CD4-positive, CD25-positive, alpha-beta regulatory T cell (primary cell): Measurements from ENCODE around the gene ANKK1. TPM values are rescaled to one million over a fixed set of nuclear protein-coding genes. Genes with fewer than 3 reads are reported as not detected.

Experiments
- ATAC-seq, 2 donors: fragments of 150-1000 bp; cut with Tn5 transposase; one replicate each; pipeline ENCODE4 v1.10.0; 2021; ENCODE audit warnings: low read depth in 2 of 2, moderate number of reproducible peaks in 2 of 2, moderate library complexity in 1 of 2
- DNase-seq, 3 donors: peaks; one replicate each; pipeline versions ENCODE4 v3.0.0 to v3.0.0-alpha.2; 2012 to 2022; ENCODE audit warnings: mixed read lengths in 1 of 3
- H3K27ac ChIP-seq: one replicate; pipeline ENCODE4 v1.7.0; 2013; ENCODE audit warnings: mild to moderate bottlenecking, low read length; ENCODE audit not compliant: insufficient read depth, poor library complexity, severe bottlenecking
- H3K27me3 ChIP-seq: one replicate; pipeline ENCODE4 v1.7.0; 2013; ENCODE audit warnings: low read length; ENCODE audit not compliant: control insufficient read depth, insufficient read depth
- H3K36me3 ChIP-seq: one replicate; pipeline ENCODE4 v1.7.0; 2013; ENCODE audit warnings: mild to moderate bottlenecking, low read length, moderate library complexity; ENCODE audit not compliant: control insufficient read depth, insufficient read depth
- H3K4me1 ChIP-seq: 2 replicates; pipeline ENCODE4 v1.7.0; 2013; ENCODE audit warnings: mild to moderate bottlenecking, low read length; ENCODE audit not compliant: insufficient read depth, control insufficient read depth, poor library complexity, severe bottlenecking
- H3K4me3 ChIP-seq: one replicate; pipeline ENCODE4 v1.7.0; 2013; ENCODE audit warnings: low read depth, mild to moderate bottlenecking, low read length, moderate library complexity
- H3K9me3 ChIP-seq, 2 experiments: 1 replicate in 1 of 2; 2 replicates in 1 of 2; pipeline ENCODE4 v1.7.0; 2013; ENCODE audit warnings: low read length in 2 of 2, mild to moderate bottlenecking in 1 of 2, moderate library complexity in 1 of 2; ENCODE audit not compliant: control insufficient read depth in 2 of 2
- H3K27ac Mint-ChIP-seq, 3 donors: one replicate each; pipeline ENCODE4 v1.8.0; 2020 to 2022; ENCODE audit warnings: mild to moderate bottlenecking in 3 of 3, mixed read lengths in 3 of 3, moderate library complexity in 2 of 3
- H3K27me3 Mint-ChIP-seq: one replicate; pipeline ENCODE4 v1.8.0; 2022; ENCODE audit warnings: mild to moderate bottlenecking, mixed read lengths
- H3K36me3 Mint-ChIP-seq: one replicate; pipeline ENCODE4 v1.8.0; 2020; ENCODE audit warnings: mixed read lengths
- H3K4me1 Mint-ChIP-seq, 4 donors: one replicate each; pipeline ENCODE4 v1.8.0; 2020 to 2022; ENCODE audit warnings: mixed read lengths in 4 of 4, mild to moderate bottlenecking in 1 of 4
- H3K4me3 Mint-ChIP-seq, 4 donors: one replicate each; pipeline ENCODE4 v1.8.0; 2020 to 2022; ENCODE audit warnings: mild to moderate bottlenecking in 4 of 4, mixed read lengths in 4 of 4, moderate library complexity in 3 of 4
- H3K9me3 Mint-ChIP-seq, 7 donors: one replicate each; pipeline ENCODE4 v1.8.0; 2020 to 2022; ENCODE audit warnings: mixed read lengths in 7 of 7, mild to moderate bottlenecking in 3 of 7, moderate library complexity in 2 of 7
- polyA plus RNA-seq, 4 donors: library from polyadenylated mRNA; unstranded; fragments of 300-500 nt; fragmentation: Illumina TruSeq; gene quantifications; one replicate each; pipeline ENCODE4 v1.2.3, GENCODE V29; 2021
- total RNA-seq: library from RNA; stranded (reverse); gene quantifications from one replicate; pipeline ENCODE4 v1.2.3, GENCODE V29; 2022

ANKK1 gene
- total and polyA plus RNA-seq, 5 donors from 2014 or later, result 0.34 to 0.89 (median 0.67) TPM; not detected in 1

- peaks cover 11% of the 10 kb centered on the region for H3K27me3 ChIP-seq
- no peaks in the 10 kb centered on the region for H3K36me3 ChIP-seq
- Mint-ChIP-seq H3K9me3 (peaks cover 0 to 1% (median 0%) of the 10 kb centered on the region in 7 donors), H3K27ac (no peak overlapping the region), H3K36me3 (peaks cover 26% of the 10 kb centered on the region), H3K4me3 (no peak overlapping the region), H3K27me3 (peaks cover 4% of the 10 kb centered on the region), H3K4me1 (peaks cover 0 to 4% (median 0%) of the 10 kb centered on the region in 4 donors)
- H3K9me3 ChIP-seq, result no peaks in the 10 kb centered on the region
- H3K4me1 ChIP-seq, result no peaks in the 10 kb centered on the region
- DNase-seq, result no peak
- H3K4me3 ChIP-seq, result no peak overlapping the region
- no peak for ATAC-seq
- no peak overlapping the region for H3K27ac ChIP-seq
Observed at GRCh38 chr11:113384551-113384950, 3.0 kb upstream of the ANKK1 start.

GRCh38 chr11:113385749-113386148 is 1.8 kb upstream of the ANKK1 start:
- Mint-ChIP-seq H3K36me3 (peaks cover 16% of the 10 kb centered on the region), H3K4me3 (no peak overlapping the region), H3K27me3 (peaks cover 4% of the 10 kb centered on the region), H3K27ac (no peak overlapping the region), H3K9me3 (no peaks in the 10 kb centered on the region), H3K4me1 (peaks cover 0 to 4% (median 0%) of the 10 kb centered on the region in 4 donors)
- Histone ChIP-seq H3K9me3 (no peaks in the 10 kb centered on the region), H3K4me1 (no peaks in the 10 kb centered on the region), H3K27ac (no peak overlapping the region), H3K27me3 (peaks cover 13% of the 10 kb centered on the region), H3K4me3 (no peak overlapping the region), H3K36me3 (no peaks in the 10 kb centered on the region)
- DNase-seq, result no peak
- ATAC-seq, result no peak

GRCh38 chr11:113386866-113387265 is 713 bp upstream of the ANKK1 start:
- Histone ChIP-seq H3K4me1 (no peaks in the 10 kb centered on the region), H3K27me3 (peaks cover 13% of the 10 kb centered on the region), H3K36me3 (no peaks in the 10 kb centered on the region), H3K27ac (no peak overlapping the region), H3K9me3 (no peaks in the 10 kb centered on the region), H3K4me3 (no peak overlapping the region)
- Mint-ChIP-seq H3K4me1 (peaks cover 0 to 4% (median 0%) of the 10 kb centered on the region in 4 donors), H3K27ac (no peak overlapping the region), H3K27me3 (peaks cover 4% of the 10 kb centered on the region), H3K4me3 (no peak overlapping the region), H3K36me3 (peaks cover 12% of the 10 kb centered on the region), H3K9me3 (no peaks in the 10 kb centered on the region)
- DNase-seq, result no peak
- no peak for ATAC-seq

GRCh38 chr11:113389272-113389671 is 1.7 kb downstream of the ANKK1 start:
- no peak overlapping the region for H3K4me3 Mint-ChIP-seq
- H3K27me3 Mint-ChIP-seq, result peaks cover 4% of the 10 kb centered on the region
- Histone ChIP-seq H3K36me3 (no peaks in the 10 kb centered on the region), H3K9me3 (no peaks in the 10 kb centered on the region), H3K4me1 (no peaks in the 10 kb centered on the region), H3K27me3 (peaks cover 13% of the 10 kb centered on the region), H3K27ac (no peak overlapping the region), H3K4me3 (no peak overlapping the region)
- ATAC-seq (no peak), DNase-seq (no peak)
- no peaks in the 10 kb centered on the region for H3K9me3 Mint-ChIP-seq
- no peak overlapping the region for H3K27ac Mint-ChIP-seq
- H3K36me3 Mint-ChIP-seq, result peaks cover 6% of the 10 kb centered on the region
- H3K4me1 Mint-ChIP-seq, result peaks cover 0 to 4% (median 0%) of the 10 kb centered on the region in 4 donors

GRCh38 chr11:113392236-113392921 is 4.8 kb downstream of the ANKK1 start:
- H3K4me3 Mint-ChIP-seq, result no peak overlapping the region
- H3K27me3 ChIP-seq, result peaks cover 13% of the 10 kb centered on the region
- H3K27ac Mint-ChIP-seq, result no peak overlapping the region
- H3K4me3 ChIP-seq, result no peak overlapping the region
- ATAC-seq (no peak), DNase-seq (no peak)
- H3K4me1 Mint-ChIP-seq, result peaks cover 0 to under 1% (median 0%) of the 10 kb centered on the region in 4 donors
- no peaks in the 10 kb centered on the region for H3K9me3 ChIP-seq
- H3K36me3 ChIP-seq, result no peaks in the 10 kb centered on the region
- no peaks in the 10 kb centered on the region for H3K4me1 ChIP-seq
- no peaks in the 10 kb centered on the region for H3K36me3 Mint-ChIP-seq
- H3K9me3 Mint-ChIP-seq, result peaks cover 0 to 2% (median 0%) of the 10 kb centered on the region in 7 donors
- H3K27ac ChIP-seq, result no peak overlapping the region
- H3K27me3 Mint-ChIP-seq, result no peaks in the 10 kb centered on the region

GRCh38 chr11:113393501-113393985 is 6.0 kb downstream of the ANKK1 start:
- no peak overlapping the region for H3K27ac Mint-ChIP-seq
- no peak overlapping the region for H3K4me3 Mint-ChIP-seq
- H3K9me3 Mint-ChIP-seq, result peaks cover 0 to 2% (median 0%) of the 10 kb centered on the region in 7 donors
- H3K4me1 Mint-ChIP-seq, result no peaks in the 10 kb centered on the region
- no peaks in the 10 kb centered on the region for H3K36me3 Mint-ChIP-seq
- ATAC-seq (no peak), DNase-seq (no peak)
- H3K27me3 Mint-ChIP-seq, result no peaks in the 10 kb centered on the region
- H3K4me3 ChIP-seq, result no peak overlapping the region
- H3K36me3 ChIP-seq, result no peaks in the 10 kb centered on the region
- no peak overlapping the region for H3K27ac ChIP-seq
- peaks cover 9% of the 10 kb centered on the region for H3K27me3 ChIP-seq
- H3K9me3 ChIP-seq, result no peaks in the 10 kb centered on the region
- H3K4me1 ChIP-seq, result no peaks in the 10 kb centered on the region

GRCh38 chr11:113394919-113395318 is 7.3 kb downstream of the ANKK1 start:
- no peak overlapping the region for H3K27ac Mint-ChIP-seq
- H3K27ac ChIP-seq, result no peak overlapping the region

GRCh38 chr11:113395782-113396336 is 8.3 kb downstream of the ANKK1 start:
- H3K9me3 Mint-ChIP-seq, result peaks cover 0 to 2% (median 0%) of the 10 kb centered on the region in 7 donors
- Histone ChIP-seq H3K4me3 (no peak overlapping the region), H3K27ac (no peak overlapping the region), H3K36me3 (no peaks in the 10 kb centered on the region), H3K4me1 (no peaks in the 10 kb centered on the region), H3K9me3 (no peaks in the 10 kb centered on the region), H3K27me3 (no peaks in the 10 kb centered on the region)
- H3K4me3 Mint-ChIP-seq, result no peak overlapping the region
- no peak for ATAC-seq
- no peak overlapping the region for H3K27ac Mint-ChIP-seq
- peaks cover 4% of the 10 kb centered on the region for H3K27me3 Mint-ChIP-seq
- no peaks in the 10 kb centered on the region for H3K36me3 Mint-ChIP-seq
- DNase-seq, result no peak
- H3K4me1 Mint-ChIP-seq, result no peaks in the 10 kb centered on the region

More at GRCh38 chr11:113394919-113395318, 7.3 kb downstream of the ANKK1 start:
- Mint-ChIP-seq H3K4me3 (no peak overlapping the region), H3K27me3 (no peaks in the 10 kb centered on the region), H3K9me3 (peaks cover 0 to 2% (median 0%) of the 10 kb centered on the region in 7 donors), H3K4me1 (no peaks in the 10 kb centered on the region), H3K36me3 (no peaks in the 10 kb centered on the region)
- H3K4me3 ChIP-seq, result no peak overlapping the region
- no peaks in the 10 kb centered on the region for H3K9me3 ChIP-seq
- ATAC-seq (no peak), DNase-seq (no peak)
- no peaks in the 10 kb centered on the region for H3K27me3 ChIP-seq
- no peaks in the 10 kb centered on the region for H3K36me3 ChIP-seq
- no peaks in the 10 kb centered on the region for H3K4me1 ChIP-seq
